Panc1 (cell line): ENCODE measurements around the gene ATP5IF1. TPM values are rescaled to one million over a fixed set of nuclear protein-coding genes. Genes with fewer than 3 reads are reported as not detected.

Experiments used
- ATAC-seq: fragments of 200-7000 bp; cut with Tn5 transposase; 2 replicates; pipeline ENCODE4 v1.9.1; 2020; ENCODE audit warnings: mild to moderate bottlenecking, moderate library complexity
- Bru-seq: library from RNA; stranded (reverse); fragments of 400-500 nt; gene quantifications from one replicate; lab custom pipeline; 2021; lab: Mats Ljungman, UMichigan
- BruChase-seq, 2 experiments: library from RNA; stranded (reverse); fragments of 400-500 nt; gene quantifications; one replicate each; lab custom pipeline; 2021; lab: Mats Ljungman, UMichigan
- BruUV-seq: library from RNA; stranded (reverse); fragments of 400-500 nt; replicated peaks from 2 replicates; lab custom pipeline; 2021; lab: Mats Ljungman, UMichigan
- CTCF ChIA-PET: fragments of 300-600 bp; sonication (Branson Sonifier 250); formaldehyde crosslinking; loops from one replicate; lab custom pipeline; 2022; ENCODE audit warnings: antibody characterized with exemption; lab: Charles Lee
- POLR2A ChIA-PET: fragments of 300-600 bp; sonication (Branson Sonifier 250); formaldehyde crosslinking; loops from one replicate; lab custom pipeline; 2022; ENCODE audit warnings: antibody characterized with exemption; lab: Charles Lee
- DNase-seq: peaks from one replicate; pipeline ENCODE4 v3.0.0-alpha.2; 2010; ENCODE audit warnings: low read depth, low spot score
- H3K27ac ChIP-seq: 2 replicates; pipeline ENCODE4 v1.5.1; 2011; ENCODE audit warnings: mild to moderate bottlenecking, low read length, inconsistent platforms
- H3K27me3 ChIP-seq: fragments of 200-500 bp; sonication (Bioruptor generic); 2 replicates; pipeline ENCODE4 v1.6.0; 2014; ENCODE audit warnings: low read length, inconsistent platforms; ENCODE audit not compliant: control insufficient read depth, insufficient read depth
- H3K36me3 ChIP-seq: fragments of 200-500 bp; sonication (Bioruptor generic); 2 replicates; pipeline ENCODE4 v1.5.1; 2014; ENCODE audit warnings: inconsistent platforms, mild to moderate bottlenecking, low read length, moderate library complexity; ENCODE audit not compliant: control insufficient read depth, insufficient read depth
- H3K4me1 ChIP-seq: 2 replicates; pipeline ENCODE4 v1.5.1; 2011; ENCODE audit warnings: inconsistent platforms, mild to moderate bottlenecking, low read length, moderate library complexity; ENCODE audit not compliant: control insufficient read depth, insufficient read depth
- H3K4me3 ChIP-seq, 2 experiments: 2 replicates each; pipeline ENCODE4 v1.5.1; 2011 to 2012; ENCODE audit warnings: low read depth in 2 of 2, low read length in 2 of 2, mild to moderate bottlenecking in 2 of 2, inconsistent platforms in 1 of 2, moderate library complexity in 1 of 2
- H3K9me3 ChIP-seq: fragments of 200-500 bp; sonication (Bioruptor generic); 2 replicates; pipeline ENCODE4 v1.5.1; 2014; ENCODE audit warnings: low read depth, mild to moderate bottlenecking, inconsistent platforms, low read length, moderate library complexity; ENCODE audit not compliant: control insufficient read depth, insufficient read depth
- POLR2AphosphoS5 ChIP-seq: IDR thresholded peaks from 2 replicates; pipeline ENCODE4 v1.6.1; 2012; ENCODE audit warnings: mild to moderate bottlenecking, low read depth, low read length, moderate library complexity
- REST ChIP-seq, 2 experiments: IDR thresholded peaks; 2 replicates each; pipeline ENCODE4 v1.6.1; 2011 to 2012; ENCODE audit warnings: low read depth in 2 of 2, control low read depth in 1 of 2, low read length in 1 of 2, mild to moderate bottlenecking in 1 of 2, moderate library complexity in 1 of 2; ENCODE audit not compliant: insufficient read depth in 1 of 2
- SIN3A ChIP-seq: IDR thresholded peaks from 2 replicates; pipeline ENCODE4 v1.6.1; 2012; ENCODE audit warnings: low read depth, mild to moderate bottlenecking, low read length, moderate library complexity, borderline replicate concordance; ENCODE audit not compliant: insufficient read depth
- TCF7L2 ChIP-seq: IDR thresholded peaks from 2 replicates; pipeline ENCODE4 v1.6.1; 2011; ENCODE audit warnings: mild to moderate bottlenecking, low read depth, low read length, inconsistent platforms
- in situ Hi-C: cut with HindIII; loops from 2 replicates; pipeline ENCODE4 v1.10.0; 2016; ENCODE audit warnings: low sequenced_read_pairs, low pct_unique_long_range_greater_than_20kb
- intact Hi-C: fragments of 100-400 bp; cut with micrococcal nuclease; formaldehyde crosslinking; loops from one replicate; pipeline ENCODE4 v1.10.0; 2022; ENCODE audit not compliant: unreplicated experiment
- long read RNA-seq: library from polyadenylated mRNA; unstranded; transcript quantifications from one replicate; pipeline ENCODE4 v2.0.0, GENCODE V29; 2021; ENCODE audit not compliant: unreplicated experiment
- polyA plus RNA-seq: library from polyadenylated mRNA; unstranded; fragments of >200 nt; gene quantifications from one replicate; pipeline ENCODE4 v1.2.1, GENCODE V29; 2012; ENCODE audit warnings: missing spikeins; ENCODE audit not compliant: insufficient read length
- total RNA-seq: library from RNA; stranded (reverse); gene quantifications from one replicate; pipeline ENCODE4 v1.2.1, GENCODE V29; 2021; ENCODE audit not compliant: unreplicated experiment
- TF ChIP-seq, protein P1 (sequence below): fragments of 450-650 bp; IDR thresholded peaks from 2 replicates; pipeline ENCODE4 v1.5.1; 2017; ENCODE audit warnings: mild to moderate bottlenecking

The ATP5IF1 gene
- total RNA-seq (94.5 TPM), Bru-seq, nascent RNA (percentile 59 among the genes with signal in this experiment), BruChase-seq, experiment 1, labeled RNA remaining after a 2-hour chase (percentile 60 among the genes with signal in this experiment), BruChase-seq, experiment 2, labeled RNA remaining after a 6-hour chase (percentile 70 among the genes with signal in this experiment)
- polyA plus RNA-seq = 228 TPM
- long read RNA-seq, transcript ATP5IF1-201 (3 exons, 494 nt) = major isoform, 38 of 71 reads
- long read RNA-seq, partial matches to known transcripts = 6 of 71 reads
- long read RNA-seq, other reads (novel, unspliced or antisense) = 22 of 71 reads

DNA sequence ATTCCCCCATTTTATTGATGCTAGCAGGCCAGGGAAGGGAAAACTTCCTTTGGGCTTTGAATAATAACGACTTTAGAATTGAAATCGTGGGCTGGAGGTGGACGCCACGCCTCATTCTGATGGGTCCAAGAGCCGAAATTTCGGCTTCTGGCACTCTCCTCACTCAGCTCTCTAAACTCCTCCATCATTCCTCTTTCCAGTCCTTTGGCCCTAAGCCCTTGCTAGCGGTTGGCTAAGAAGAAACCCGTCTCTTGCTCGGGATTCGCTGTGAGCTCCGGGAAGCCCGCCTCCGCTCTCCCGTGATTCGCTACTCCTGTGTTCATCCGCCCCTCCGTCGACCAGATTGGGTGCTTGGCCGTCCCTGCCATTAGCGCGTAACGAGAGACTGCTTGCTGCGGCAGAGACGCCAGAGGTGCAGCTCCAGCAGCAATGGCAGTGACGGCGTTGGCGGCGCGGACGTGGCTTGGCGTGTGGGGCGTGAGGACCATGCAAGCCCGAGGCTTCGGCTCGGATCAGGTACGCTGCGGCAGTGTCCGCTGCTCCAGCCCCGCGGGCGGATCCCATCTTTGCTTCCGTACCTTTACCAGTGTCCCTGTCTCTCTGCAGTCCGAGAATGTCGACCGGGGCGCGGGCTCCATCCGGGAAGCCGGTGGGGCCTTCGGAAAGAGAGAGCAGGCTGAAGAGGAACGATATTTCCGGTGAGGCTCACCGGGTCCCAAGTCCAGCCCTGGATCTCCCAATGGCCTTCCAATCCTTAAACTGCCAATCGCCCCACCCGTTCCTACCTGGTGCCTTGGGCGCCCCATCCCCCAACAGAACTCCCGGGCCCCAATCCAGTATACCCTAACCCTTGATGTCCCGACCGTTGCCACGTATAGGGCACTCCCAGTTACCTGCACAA is at the start of gene ATP5IF1:
ATP5IF1 (plus strand) TSS at position 370 of the 901 bp plus-strand sequence; CDS start at position 430, 60 bp downstream.
- ChIA-PET CTCF (no interaction called here), POLR2A (interaction anchor here (0.6 kb wide), 4 partner anchors 10 to 166 kb away, joined by 4 to 10 read pairs (median 8); no protein-coding TSS in a partner anchor)
- peak within 1 kb of the TSS; percentile 91 for H3K27ac ChIP-seq
- peak within 1 kb of the TSS; percentile 92 to 94 for H3K4me3 ChIP-seq
- H3K9me3 ChIP-seq = no peaks in the 10 kb centered on the region
- peak; percentile 87 for TF ChIP-seq POLR2AphosphoS5
- TF ChIP-seq REST (IDR thresholded peaks at IDR 0.05; ENCODE audit: insufficient read depth in 1 of 2, low read depth in 2 of 2, low read length in 1 of 2) = peak in 1 of 2 experiments; percentile 42; a peak in 1 of 4 replicates
- no peak for TF ChIP-seq TCF7L2
- TF ChIP-seq, protein P1, sequence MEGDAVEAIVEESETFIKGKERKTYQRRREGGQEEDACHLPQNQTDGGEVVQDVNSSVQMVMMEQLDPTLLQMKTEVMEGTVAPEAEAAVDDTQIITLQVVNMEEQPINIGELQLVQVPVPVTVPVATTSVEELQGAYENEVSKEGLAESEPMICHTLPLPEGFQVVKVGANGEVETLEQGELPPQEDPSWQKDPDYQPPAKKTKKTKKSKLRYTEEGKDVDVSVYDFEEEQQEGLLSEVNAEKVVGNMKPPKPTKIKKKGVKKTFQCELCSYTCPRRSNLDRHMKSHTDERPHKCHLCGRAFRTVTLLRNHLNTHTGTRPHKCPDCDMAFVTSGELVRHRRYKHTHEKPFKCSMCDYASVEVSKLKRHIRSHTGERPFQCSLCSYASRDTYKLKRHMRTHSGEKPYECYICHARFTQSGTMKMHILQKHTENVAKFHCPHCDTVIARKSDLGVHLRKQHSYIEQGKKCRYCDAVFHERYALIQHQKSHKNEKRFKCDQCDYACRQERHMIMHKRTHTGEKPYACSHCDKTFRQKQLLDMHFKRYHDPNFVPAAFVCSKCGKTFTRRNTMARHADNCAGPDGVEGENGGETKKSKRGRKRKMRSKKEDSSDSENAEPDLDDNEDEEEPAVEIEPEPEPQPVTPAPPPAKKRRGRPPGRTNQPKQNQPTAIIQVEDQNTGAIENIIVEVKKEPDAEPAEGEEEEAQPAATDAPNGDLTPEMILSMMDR = no peak
- 0 out of 2 replicates have a peak, but pooled peaks have one; percentile 36 for TF ChIP-seq SIN3A
- no peaks in the 10 kb centered on the region; the same call in 1 of the 2 replicates for H3K36me3 ChIP-seq
- in situ Hi-C loops (no loop called here), intact Hi-C loops (no loop called here)
- H3K27me3 ChIP-seq = no peaks in the 10 kb centered on the region
- no TSS peak for BruUV-seq
- ATAC-seq (peak; percentile 95), DNase-seq (peak; percentile 96)
- H3K4me1 ChIP-seq = peaks cover 8% of the 10 kb centered on the region

DNA sequence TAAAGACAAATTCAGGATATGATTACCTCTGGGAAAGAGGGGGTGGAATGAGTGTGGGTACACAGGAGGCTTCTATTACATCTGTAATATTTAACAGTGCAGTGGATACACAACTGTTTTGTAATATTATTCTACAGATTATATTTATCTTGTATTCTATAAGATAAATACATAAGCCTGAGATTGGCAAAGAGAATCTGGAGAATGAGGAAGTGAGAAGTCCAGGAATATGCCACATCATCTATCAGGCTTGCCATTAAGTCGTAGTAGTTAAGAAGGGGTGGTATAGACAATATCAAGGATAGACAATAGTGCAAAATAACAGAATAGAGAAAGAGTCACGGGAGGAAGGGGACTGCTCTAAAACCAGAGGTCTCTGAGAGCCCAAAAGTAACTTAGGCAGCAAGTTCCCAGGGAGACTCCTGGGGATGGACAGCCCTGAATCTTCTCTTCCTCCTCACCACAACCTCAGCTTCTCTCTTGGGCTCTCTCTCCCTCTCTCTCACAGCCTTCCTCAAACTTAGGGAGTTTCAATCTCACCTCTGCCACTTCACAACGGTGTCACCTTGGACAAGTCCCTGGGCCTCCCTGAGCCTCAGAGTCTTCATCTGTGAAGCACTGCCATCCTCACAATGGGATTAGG is 45.5 kb upstream of the ATP5IF1 start:
- in situ Hi-C loops = no loop called here
- BruUV-seq = no TSS peak
- no peak for DNase-seq

More for the DNA sequence above, 45.5 kb upstream of the ATP5IF1 start:
- intact Hi-C loops = no loop called here
- CTCF ChIA-PET = no interaction called here
- Histone ChIP-seq H3K4me3 (no peak overlapping the region), H3K9me3 (no peaks in the 10 kb centered on the region), H3K4me1 (no peaks in the 10 kb centered on the region), H3K27me3 (no peaks in the 10 kb centered on the region), H3K27ac (no peak overlapping the region), H3K36me3 (no peaks in the 10 kb centered on the region)
- no peak for ATAC-seq
- TF ChIP-seq TCF7L2 (no peak), REST (IDR thresholded peaks at IDR 0.05; ENCODE audit: insufficient read depth in 1 of 2, low read depth in 2 of 2, low read length in 1 of 2) (no peak), POLR2AphosphoS5 (no peak), SIN3A (no peak)
- TF ChIP-seq, protein P1 = no peak
- POLR2A ChIA-PET = no interaction called here
